ENCODE results near the gene TAS2R41. TPM values are rescaled to one million over a fixed set of nuclear protein-coding genes. Genes with fewer than 3 reads are reported as not detected.
A peak's percentile ranks its signal among the peaks of the same experiment; 100 is the strongest.
"Not testable (repeated sequence)": the region's sequence is repeated elsewhere in the genome, so short reads cannot be mapped to it uniquely, and the experiment has no call there.

TAS2R41 gene
- total RNA-seq, 1 donor from 2014 or later, result not detected

GRCh38 chr7:143485094-143485493 is 7.4 kb downstream of the TAS2R41 start:
- no peak overlapping the region for H3K9ac ChIP-seq (ENCODE audit: low read length)
- no peak for TF ChIP-seq EZH2 (IDR thresholded peaks at IDR 0.05; ENCODE audit: insufficient read depth, low read length)
- no peak for TF ChIP-seq CTCF (IDR thresholded peaks at IDR 0.05; ENCODE audit: insufficient read depth, low read depth, low read length)
- H3K27me3 ChIP-seq (ENCODE audit: insufficient read depth, low read length), result no peaks in the 10 kb centered on the region
- H3K36me3 ChIP-seq (ENCODE audit: insufficient read depth, low read length), result no peaks in the 10 kb centered on the region
- no peak overlapping the region for H3K27ac ChIP-seq (ENCODE audit: low read depth, low read length)
- Mint-ChIP-seq H3K9me3 (ENCODE audit: unreplicated experiment) (no peaks in the 10 kb centered on the region), H3K27ac (ENCODE audit: unreplicated experiment) (no peak overlapping the region), H3K36me3 (ENCODE audit: low read depth, unreplicated experiment) (no peaks in the 10 kb centered on the region), H3K27me3 (ENCODE audit: low read depth, unreplicated experiment) (no peaks in the 10 kb centered on the region), H3K4me1 (ENCODE audit: low read depth, unreplicated experiment) (no peaks in the 10 kb centered on the region), H3K4me3 (ENCODE audit: unreplicated experiment) (no peak overlapping the region)
- H2AFZ ChIP-seq (ENCODE audit: low read depth, low read length), result no peak overlapping the region
- no peaks in the 10 kb centered on the region for H3K4me1 ChIP-seq (ENCODE audit: insufficient read depth, low read length)
- no peak overlapping the region for H3K4me2 ChIP-seq (ENCODE audit: low read length)
- no peaks in the 10 kb centered on the region for H3K79me2 ChIP-seq (ENCODE audit: insufficient read depth, low read length)
- FAIRE-seq (no peak), DNase-seq (ENCODE audit: low read depth) (no peak)
- H3K4me3 ChIP-seq (ENCODE audit: insufficient read depth, low read depth, low read length), result no peak overlapping the region
- H3K9me3 ChIP-seq (ENCODE audit: insufficient read depth, low read depth, low read length), result no peaks in the 10 kb centered on the region
- H4K20me1 ChIP-seq (ENCODE audit: insufficient read depth, low read length), result no peaks in the 10 kb centered on the region

- H2AFZ ChIP-seq (ENCODE audit: low read depth, low read length), result no peak overlapping the region
- no peaks in the 10 kb centered on the region for H3K79me2 ChIP-seq (ENCODE audit: insufficient read depth, low read length)
- DNase-seq (ENCODE audit: low read depth) (peak; percentile 58), FAIRE-seq (no peak)
- H3K4me3 ChIP-seq (ENCODE audit: insufficient read depth, low read depth, low read length), result no peak overlapping the region
- no peaks in the 10 kb centered on the region for H4K20me1 ChIP-seq (ENCODE audit: insufficient read depth, low read length)
- Mint-ChIP-seq H3K27me3 (ENCODE audit: low read depth, unreplicated experiment) (no peaks in the 10 kb centered on the region), H3K9me3 (ENCODE audit: unreplicated experiment) (no peaks in the 10 kb centered on the region), H3K36me3 (ENCODE audit: low read depth, unreplicated experiment) (no peaks in the 10 kb centered on the region), H3K4me1 (ENCODE audit: low read depth, unreplicated experiment) (no peaks in the 10 kb centered on the region), H3K4me3 (ENCODE audit: unreplicated experiment) (no peak overlapping the region), H3K27ac (ENCODE audit: unreplicated experiment) (no peak overlapping the region)
- no peak overlapping the region for H3K9ac ChIP-seq (ENCODE audit: low read length)
- no peak overlapping the region for H3K27ac ChIP-seq (ENCODE audit: low read depth, low read length)
- TF ChIP-seq EZH2 (IDR thresholded peaks at IDR 0.05; ENCODE audit: insufficient read depth, low read length) (no peak), CTCF (IDR thresholded peaks at IDR 0.05; ENCODE audit: insufficient read depth, low read depth, low read length) (no peak)
- no peak overlapping the region for H3K4me2 ChIP-seq (ENCODE audit: low read length)
- no peaks in the 10 kb centered on the region for H3K27me3 ChIP-seq (ENCODE audit: insufficient read depth, low read length)
- H3K36me3 ChIP-seq (ENCODE audit: insufficient read depth, low read length), result no peaks in the 10 kb centered on the region
- H3K9me3 ChIP-seq (ENCODE audit: insufficient read depth, low read depth, low read length), result no peaks in the 10 kb centered on the region
- no peaks in the 10 kb centered on the region for H3K4me1 ChIP-seq (ENCODE audit: insufficient read depth, low read length)
Measured at GRCh38 chr7:143485500-143485899, 7.8 kb downstream of the TAS2R41 start.

DNA sequence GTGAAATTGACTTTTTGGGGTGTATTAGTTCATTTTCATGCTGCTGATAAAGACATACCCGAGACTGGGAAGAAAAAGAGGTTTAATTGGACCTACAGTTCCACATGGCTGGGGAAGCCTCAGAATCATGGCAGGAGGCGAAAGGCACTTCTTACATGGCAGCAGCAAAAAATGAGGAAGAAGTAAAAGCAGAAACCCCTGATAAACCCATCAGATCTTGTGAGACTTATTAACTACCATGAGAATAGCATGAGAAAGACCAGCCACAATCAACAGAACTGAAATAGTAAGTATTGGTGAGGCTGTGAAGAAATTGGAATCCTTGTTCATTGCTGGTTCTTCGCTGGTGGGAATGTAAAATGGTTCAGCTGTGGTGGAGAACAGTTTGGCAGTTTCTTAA is 8.6 kb downstream of the TAS2R41 start:
- not testable (repeated sequence) for H4K20me1 ChIP-seq (ENCODE audit: insufficient read depth, low read length); H3K36me3 ChIP-seq (ENCODE audit: insufficient read depth, low read length); H3K36me3 Mint-ChIP-seq (ENCODE audit: low read depth, unreplicated experiment); FAIRE-seq; DNase-seq (ENCODE audit: low read depth); H3K4me3 Mint-ChIP-seq (ENCODE audit: unreplicated experiment); H3K27me3 ChIP-seq (ENCODE audit: insufficient read depth, low read length); H3K4me3 ChIP-seq (ENCODE audit: insufficient read depth, low read depth, low read length); H3K9me3 Mint-ChIP-seq (ENCODE audit: unreplicated experiment); H3K9ac ChIP-seq (ENCODE audit: low read length); H3K4me1 Mint-ChIP-seq (ENCODE audit: low read depth, unreplicated experiment); H3K4me1 ChIP-seq (ENCODE audit: insufficient read depth, low read length); H2AFZ ChIP-seq (ENCODE audit: low read depth, low read length); H3K9me3 ChIP-seq (ENCODE audit: insufficient read depth, low read depth, low read length); H3K79me2 ChIP-seq (ENCODE audit: insufficient read depth, low read length); H3K27me3 Mint-ChIP-seq (ENCODE audit: low read depth, unreplicated experiment); H3K27ac ChIP-seq (ENCODE audit: low read depth, low read length); H3K27ac Mint-ChIP-seq (ENCODE audit: unreplicated experiment); H3K4me2 ChIP-seq (ENCODE audit: low read length)
